GM21786 (cell line): ENCODE measurements around the gene NHLRC4.

ENCODE experiments used
- ATAC-seq: cut with Tn5 transposase; IDR thresholded peaks from one replicate; pipeline ENCODE4 v1.9.1; 2021; ENCODE audit not compliant: unreplicated experiment

The NHLRC4 gene

DNA sequence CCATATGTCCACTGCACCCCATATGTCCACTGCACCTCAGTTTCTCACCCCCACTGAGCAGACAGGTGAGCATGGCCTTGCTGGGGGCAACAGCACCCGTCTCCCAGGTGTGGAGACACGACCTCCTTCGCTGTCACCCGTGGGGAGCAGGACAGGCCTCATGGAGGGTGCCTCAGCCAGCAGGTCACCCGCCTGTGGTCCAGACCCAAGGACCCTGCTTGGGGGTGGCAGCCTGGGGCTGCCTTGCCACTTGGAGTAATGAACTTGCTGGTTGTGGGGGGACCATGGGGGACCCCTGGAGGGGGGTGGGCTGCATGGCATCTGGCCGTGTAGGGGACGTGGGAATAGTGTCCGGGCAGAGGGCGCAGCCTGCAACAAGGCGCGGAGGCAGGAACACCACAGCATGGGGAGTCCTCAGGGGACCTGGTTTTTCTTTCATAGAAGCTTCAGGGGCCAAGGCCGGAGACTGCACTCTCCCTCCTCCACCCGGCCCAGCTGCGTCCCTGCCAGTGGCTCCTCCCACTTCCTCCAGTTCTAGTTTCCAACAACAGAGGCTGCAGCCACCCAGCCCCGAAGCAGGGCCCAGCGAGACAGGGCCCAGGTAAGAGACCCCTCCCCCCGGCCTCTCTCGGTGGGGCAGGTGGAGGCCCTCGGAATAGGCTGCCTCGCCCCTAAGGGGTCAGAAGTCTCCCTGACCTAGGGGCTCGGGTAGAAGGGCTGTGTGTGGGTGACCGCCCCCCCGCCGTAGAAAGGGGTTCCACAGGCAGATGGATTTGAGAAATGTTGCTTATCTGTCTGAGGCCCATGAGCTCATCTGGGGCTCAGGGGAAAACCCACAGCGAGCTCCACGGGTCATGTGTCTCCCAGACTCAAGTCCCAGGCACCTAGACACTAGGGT, at the start of gene NHLRC4:
TSS of gene NHLRC4 (plus strand) at position 531 of the 898 bp plus-strand sequence. CDS start 1,043 bp downstream, outside the sequence.
- peak; percentile 59 for ATAC-seq

GRCh38 chr16:518858-519257, 47.9 kb upstream of the NHLRC4 start:
- no peak for ATAC-seq

GRCh38 chr16:519425-519824, 47.4 kb upstream of the NHLRC4 start:
- ATAC-seq = no peak

- ATAC-seq = no peak
Observed at GRCh38 chr16:519841-520687, 46.7 kb upstream of the NHLRC4 start.

- ATAC-seq = no peak
Observed at GRCh38 chr16:520847-521246, 46.0 kb upstream of the NHLRC4 start.

DNA sequence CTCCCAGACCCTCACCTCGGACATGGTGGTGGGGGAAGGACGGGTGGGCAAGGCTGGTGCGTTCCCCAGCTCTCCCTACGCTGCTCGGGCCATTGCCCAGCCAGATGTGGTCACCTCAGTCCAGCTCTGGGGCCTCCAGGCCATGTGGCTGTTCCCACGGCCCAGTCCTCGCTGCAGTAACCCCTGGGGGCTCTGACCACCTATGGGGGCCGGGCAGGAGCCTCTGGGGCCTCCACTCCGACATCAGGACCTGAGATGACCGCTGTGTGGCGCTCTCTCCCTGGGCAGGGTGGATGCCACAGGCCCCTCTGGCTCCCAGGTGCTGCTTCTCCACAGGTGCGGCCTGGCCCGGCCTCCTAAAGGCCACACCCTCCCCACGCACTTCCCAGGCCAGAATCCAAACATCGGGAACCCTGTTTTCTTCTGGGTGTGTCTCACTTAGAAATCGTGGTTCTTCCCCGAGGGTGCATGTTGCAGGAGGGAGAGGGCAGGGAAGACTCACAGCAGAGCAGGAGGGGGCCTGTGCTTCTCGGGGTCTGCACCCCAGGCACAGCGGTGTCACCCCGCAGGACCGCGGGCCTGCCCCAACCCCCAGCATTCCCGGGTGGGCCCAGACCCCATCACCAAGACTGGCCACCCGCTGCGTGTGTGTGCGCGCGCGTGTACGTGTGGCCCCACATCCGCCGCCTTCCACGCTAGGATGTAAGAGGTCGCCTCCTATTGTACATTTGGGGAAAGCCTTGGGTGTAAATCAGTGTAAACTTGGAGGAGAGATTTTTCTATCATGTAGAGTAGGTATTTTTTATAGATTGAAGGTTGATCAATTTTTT, 45.2 kb upstream of the NHLRC4 start:
- no peak for ATAC-seq

- ATAC-seq = no peak
Observed at GRCh38 chr16:522320-523096, 44.3 kb upstream of the NHLRC4 start.

DNA sequence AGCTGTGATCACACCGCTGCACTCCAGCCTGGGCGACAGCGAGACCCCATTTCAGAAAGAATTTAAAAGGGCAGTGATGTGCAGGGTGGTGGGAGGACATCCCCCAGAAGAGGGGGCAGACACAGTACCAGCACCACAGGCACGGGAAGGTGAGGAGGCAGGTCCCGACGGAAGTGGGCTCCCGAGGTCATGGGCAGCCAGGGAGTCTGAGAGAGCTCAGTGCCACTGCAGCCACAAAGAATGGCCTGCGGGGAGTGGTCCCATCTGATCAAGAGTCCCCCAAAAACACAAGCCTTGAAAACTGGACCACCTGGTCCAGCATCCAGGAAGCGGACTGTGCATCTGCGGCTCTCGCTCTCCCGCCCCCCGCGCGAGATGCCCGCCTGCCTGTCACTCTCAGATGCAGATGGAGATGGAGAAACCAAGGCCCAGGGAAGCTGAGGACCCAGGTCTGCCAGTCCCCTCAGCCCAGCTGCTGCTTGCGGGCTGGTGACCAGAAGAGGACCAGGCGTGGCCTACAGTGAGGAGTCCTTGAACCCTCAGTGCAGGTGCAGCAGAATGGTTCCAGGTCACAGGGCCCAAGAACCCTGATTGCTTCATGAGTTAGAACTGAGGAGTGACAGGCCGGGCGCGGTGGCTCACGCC, 43.6 kb upstream of the NHLRC4 start:
- ATAC-seq = no peak

- no peak for ATAC-seq
Observed at GRCh38 chr16:524274-525040, 42.3 kb upstream of the NHLRC4 start.

DNA sequence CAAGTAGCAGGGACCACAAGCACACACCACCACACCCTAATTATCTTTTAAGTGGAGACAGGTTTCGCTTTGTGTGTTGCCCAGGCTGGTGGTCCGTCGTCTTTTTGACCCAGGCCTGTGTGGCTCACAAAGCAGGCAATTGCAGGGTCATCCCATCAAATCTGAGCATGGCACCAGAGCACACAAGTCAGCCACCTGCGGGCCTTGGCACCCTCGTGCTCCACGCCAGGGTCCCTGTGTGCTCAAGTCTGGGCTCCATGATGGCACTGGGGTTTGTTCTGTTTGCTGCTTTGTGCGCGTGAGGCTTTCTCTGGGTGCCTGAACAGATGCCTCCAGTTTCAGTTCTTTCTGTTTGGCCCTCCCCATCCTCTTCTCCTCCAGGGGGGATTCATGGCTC, 41.7 kb upstream of the NHLRC4 start:
- no peak for ATAC-seq

DNA sequence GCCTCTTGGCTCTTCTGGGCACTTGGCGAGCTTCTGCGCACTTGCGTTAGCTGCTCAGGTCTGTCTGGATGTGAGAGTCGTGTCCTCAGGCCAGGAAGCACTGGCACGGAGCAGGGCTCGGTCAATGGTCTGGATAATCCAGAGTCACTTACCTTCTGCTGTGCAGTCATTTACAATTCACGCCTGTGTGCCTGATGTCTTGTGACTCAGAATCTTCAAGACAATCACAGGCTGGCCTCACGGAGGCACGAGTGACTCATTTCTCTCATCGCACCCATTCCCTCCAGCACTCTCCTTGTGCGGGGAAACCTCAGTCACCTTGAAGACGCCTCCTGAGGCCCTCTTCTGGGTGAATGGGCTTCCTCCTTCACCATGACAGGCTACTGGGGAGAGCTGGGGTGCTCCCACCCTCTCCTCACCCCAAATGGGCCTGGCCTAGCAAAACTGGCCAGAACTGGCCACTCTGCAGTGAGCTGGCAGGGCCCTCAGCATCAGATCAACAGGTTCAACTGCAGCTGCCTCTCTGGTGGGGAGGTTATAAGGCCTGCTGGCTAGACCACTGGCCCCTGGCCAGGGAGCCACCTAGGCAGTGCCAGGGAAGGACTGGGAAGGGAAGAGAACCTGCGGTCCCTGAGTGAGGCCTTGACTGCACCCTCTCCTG, 41.2 kb upstream of the NHLRC4 start:
- no peak for ATAC-seq

DNA sequence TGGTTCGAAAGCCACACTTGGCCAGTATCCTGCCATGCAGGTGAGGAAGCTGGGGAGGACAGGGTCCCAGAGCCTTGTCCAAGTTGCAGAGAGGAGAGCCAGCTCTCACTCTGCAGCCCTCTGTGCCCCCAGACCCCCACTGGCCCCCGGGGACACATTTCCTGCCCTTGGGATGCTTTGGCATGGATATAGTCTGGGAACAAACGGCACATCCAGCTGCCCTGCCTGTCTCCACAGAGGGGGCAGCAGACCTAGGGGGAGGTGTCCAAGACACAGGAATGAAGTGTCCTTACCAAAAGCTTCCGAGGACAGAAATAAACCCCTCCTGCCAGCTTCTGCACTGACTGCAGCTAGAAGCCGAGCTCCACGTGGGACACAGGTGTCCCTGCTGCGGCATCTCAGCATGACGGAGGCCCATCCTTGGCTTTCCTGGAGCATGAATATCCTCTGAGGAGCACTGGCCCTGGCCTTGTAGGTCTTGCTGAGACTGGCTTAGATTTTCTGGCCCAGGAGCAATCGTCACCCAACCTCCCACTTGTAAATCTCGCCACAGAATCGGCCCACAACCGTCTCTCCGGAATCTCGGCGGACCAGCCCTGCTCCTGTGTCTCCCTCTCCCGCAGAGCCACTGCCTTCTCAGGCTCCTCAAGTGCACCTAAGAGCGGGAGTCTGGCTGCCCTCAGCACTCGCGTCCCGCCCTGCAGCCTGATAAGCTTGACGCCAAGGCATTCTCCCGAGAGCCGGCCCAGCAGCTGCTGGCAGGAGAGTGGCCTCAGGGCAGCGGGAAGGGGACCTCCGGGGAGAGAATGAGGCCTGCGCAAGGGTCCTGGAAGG, 40.4 kb upstream of the NHLRC4 start:
- peak; percentile 8 for ATAC-seq

DNA sequence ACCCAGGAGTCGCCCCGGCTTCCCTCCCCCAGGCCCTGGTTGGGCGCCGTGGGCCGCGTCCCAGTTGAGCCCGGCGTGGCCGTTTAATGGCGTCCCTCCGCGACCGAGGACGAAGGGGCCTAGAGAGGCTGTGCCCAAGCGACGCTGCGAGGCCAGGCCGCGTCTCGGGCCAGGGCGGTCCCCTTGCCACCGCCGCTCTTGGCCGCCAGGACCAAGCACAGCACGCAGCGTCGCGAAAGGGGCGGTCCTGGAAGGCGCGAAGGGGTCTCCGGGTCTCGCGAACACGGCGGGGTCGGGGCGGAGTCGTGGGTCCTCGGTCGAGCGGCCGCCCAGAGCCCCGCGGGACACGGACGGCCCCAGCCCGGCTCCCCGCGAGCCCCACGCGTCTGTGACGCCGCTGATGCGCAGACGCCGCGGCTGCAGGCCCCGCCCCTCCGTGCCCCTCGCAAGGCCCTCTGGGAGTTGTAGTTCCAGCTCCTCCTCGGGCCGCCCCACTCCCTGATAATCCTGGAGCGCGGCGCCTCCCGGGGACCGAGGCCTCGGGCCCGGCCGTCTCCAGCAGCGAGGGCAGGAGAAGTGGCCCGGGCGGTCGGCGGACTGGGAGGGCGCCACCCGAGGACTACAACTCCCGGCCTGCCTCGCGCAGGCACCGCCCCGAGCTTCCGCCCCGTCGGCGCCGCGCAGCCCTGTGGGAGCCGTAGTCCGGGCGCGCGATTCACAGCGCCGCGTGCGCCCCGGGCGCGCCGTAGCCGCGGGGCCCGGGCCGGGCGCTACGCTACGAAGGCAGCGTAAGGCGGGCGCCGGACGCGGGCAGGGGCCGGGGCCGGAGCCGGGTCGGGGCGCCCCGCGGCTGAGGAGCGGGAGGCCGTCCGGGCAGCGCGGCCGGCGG, 39.5 kb upstream of the NHLRC4 start, which contains the start of gene CAPN15:
TSS of gene CAPN15 (plus strand) at position 698 of the 889 bp plus-strand sequence. CDS start 19,127 bp downstream, outside the sequence.
- peak; percentile 63 for ATAC-seq

DNA sequence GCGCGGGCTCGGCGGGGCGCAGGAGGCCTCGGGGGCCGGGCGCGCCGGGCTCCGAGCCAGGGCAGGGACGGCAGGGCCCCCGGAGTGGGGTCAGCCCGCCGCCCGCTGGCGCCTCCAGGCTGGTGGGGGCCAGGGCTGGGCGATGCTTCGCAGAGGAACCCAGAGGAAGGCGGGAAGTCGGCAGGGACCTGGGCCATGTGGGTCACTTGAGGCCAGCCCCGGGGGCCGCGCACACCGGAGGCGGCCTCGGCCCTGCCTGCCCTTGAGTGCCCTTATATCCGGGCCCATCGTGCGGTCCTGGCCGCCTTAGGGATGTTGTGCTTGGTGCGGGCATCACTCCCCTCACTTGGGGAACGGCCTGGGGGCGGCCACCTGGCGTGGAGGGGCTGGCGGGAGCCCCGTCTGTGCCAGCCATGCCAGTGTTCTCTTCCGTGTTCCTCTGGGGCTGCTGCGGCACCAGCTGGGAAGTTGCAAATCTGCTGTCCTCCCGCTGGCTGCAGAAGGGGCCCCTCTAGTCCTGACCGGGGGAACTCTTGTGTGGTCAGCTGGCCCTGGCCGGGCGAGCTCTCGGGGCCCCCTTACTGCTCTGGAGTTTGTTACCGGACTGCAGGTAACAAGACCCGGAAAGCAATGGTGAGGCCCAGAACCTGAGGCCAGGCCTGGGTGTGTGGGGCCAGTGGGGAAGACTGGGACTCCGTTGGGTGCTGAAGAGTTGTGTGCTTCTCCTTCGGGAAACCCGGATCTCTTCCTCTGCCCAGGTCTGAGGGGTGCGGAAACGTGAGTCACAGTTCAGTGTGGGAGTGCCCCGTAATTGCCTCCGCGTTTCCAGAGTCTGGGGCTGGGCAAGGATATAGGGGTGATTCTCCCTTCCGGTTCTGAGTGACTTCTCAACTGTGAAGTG, 38.4 kb upstream of the NHLRC4 start:
- no peak for ATAC-seq

- no peak for ATAC-seq
Observed at GRCh38 chr16:529012-529575, 37.7 kb upstream of the NHLRC4 start.
